NCI-H2029 (cell line): ENCODE data around the gene C1QTNF7.
A peak's percentile ranks its signal among the peaks of the same experiment; 100 is the strongest.

Experiments used
- DNase-seq: peaks from one replicate; lab custom pipeline; 2025; lab: John Stamatoyannopoulos, UW

Gene C1QTNF7, protein sequence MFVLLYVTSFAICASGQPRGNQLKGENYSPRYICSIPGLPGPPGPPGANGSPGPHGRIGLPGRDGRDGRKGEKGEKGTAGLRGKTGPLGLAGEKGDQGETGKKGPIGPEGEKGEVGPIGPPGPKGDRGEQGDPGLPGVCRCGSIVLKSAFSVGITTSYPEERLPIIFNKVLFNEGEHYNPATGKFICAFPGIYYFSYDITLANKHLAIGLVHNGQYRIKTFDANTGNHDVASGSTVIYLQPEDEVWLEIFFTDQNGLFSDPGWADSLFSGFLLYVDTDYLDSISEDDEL

DNA sequence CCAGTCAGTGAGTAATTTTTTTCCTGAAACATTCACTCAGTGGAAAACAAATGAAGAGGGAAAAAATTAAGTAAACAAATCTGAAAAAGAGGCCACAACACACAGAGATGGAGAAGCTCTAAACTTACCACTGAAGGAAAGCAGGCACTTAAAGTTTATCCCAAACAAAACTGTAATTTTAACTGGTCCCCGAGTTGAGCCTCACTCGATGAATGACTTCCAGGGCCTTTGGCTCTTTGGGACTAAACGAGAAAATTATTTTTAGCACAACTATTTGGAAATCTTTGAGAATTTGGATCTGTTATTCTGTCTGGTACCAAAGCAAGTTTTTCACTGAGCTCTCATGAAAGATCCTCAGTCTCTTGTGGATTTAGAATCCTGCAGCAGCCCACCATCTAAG is at the start of gene C1QTNF7:
C1QTNF7 (plus strand) TSS at position 333 of the 400 bp plus-strand sequence. CDS start 7,711 bp downstream, outside the sequence.
- DNase-seq: no peak

DNA sequence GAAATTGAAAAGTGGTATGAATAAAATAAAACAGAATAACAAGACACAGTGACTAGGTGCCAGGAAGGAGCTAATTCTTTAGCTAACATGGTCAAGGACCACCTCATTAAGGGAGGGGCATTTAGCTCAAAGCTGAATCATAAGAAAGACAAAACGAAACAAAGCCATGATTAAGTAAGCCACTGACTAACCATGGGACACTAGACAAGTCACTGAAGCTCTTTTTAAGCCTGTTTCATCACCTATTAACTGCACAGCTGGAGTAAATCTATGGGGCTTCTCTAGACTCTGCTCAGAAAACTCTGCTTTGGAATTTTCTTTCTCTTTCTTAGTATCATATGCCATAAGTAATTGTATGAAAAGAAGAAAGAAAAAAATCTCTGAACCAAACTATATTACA is 49.8 kb upstream of the C1QTNF7 start:
- no peak for DNase-seq

- DNase-seq: no peak
Measured at GRCh38 chr4:15378493-15378892, 49.3 kb upstream of the C1QTNF7 start.

- DNase-seq: no peak
Measured at GRCh38 chr4:15381806-15382338, 46.0 kb upstream of the C1QTNF7 start.

DNA sequence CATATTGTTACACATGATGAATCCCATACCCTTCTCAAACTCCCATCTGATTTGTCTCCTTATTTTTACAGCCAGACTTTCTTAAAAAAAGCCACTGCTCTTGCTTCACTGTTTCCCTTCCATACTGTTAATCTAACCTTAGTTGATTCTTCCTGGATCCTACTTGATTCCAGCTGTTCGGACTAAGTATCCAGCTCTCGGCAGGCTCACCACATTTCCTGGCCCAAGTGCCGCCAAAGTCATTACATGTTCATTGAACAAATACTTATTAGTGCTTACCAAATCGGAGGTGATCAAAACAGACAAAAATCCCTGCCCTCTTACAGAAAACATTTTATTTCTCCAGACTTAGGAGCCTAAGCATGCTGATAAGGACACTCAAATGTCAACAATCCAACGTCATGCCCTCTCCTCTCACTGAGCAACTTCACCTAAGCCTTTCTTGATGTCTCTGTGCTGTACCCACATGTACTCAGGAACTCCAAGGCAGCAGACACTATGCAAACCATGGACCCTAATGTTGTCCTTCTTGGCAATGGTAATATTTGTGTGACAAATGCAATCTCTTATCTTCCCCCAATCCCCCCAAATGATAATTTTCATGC is 45.1 kb upstream of the C1QTNF7 start:
- no peak for DNase-seq

GRCh38 chr4:15385515-15385914 is 42.3 kb upstream of the C1QTNF7 start:
- no peak for DNase-seq

- DNase-seq: no peak
Measured at GRCh38 chr4:15385928-15386327, 41.9 kb upstream of the C1QTNF7 start.

DNA sequence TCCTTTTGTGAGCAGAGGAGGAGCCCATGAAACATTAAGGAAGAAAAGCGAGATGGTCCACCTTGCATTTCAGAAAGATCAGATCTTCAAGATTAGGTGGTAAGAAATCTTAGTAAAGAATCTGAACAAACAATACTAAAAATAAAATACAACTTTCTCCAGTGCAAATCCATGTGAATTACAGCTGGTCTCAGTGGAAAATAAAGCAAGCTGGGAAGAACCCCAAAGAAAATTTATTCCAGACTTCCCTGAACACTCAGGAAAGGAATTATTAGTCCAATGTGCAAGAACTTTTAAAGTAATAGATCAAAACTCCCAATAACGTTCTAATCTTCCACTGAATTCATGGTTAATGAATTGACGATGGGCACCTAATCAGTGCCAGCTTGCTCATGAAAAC is 37.3 kb upstream of the C1QTNF7 start:
- DNase-seq: no peak

DNA sequence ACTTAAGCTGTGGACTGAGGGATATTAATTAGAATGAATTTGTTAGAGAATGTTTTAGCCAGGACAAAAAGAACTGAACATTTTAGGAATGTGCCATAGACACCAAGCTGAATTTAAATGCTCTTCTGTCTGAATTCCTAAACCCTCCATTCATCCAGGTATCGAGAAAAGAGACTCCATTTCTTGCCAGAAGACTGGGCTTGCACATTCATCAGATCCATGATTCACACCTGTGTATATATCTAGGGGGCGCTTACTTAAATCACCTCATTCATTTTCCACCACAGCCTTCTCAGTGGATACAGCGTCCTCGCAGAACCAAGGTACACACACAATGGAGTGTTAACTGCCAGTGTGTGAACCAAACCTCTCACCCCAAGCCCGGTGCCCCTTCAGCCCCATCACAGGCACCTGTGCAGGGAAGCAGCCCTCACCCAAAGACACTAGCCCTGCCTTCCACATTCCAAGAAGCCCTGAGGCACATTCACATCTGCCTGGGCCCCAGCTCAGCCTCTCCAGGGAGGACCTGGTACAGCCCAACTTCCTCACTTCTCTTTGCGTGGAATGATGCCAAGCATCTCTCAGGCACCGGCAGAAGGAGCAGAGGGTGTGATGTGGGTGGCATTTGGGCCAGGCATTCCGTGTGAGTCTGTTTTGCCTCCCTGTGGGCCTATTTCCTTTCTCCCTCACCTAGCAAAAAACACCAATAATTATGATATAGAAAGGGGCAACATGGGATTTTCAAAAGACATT is 35.6 kb upstream of the C1QTNF7 start:
- no peak for DNase-seq

DNA sequence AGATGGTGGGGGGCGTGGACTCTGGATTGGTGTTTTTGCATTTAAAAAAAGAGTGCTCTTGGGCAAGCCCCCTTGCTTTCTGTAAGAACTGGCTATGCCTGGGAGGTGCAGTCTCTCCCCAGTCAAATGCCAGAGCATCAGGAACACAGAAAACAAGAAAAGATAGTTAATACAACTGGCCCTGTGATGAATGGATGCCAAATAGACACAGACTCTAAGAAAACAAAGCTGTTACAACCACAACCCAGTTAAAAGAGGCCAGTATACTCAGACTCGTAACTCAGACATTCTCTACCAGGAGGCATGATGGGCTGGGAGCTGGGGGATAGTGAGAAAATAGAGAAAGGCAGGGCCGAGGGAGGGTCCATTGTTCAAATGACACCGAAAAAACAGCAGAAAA is 32.5 kb upstream of the C1QTNF7 start:
- DNase-seq: no peak

- DNase-seq: peak; percentile 15
Measured at GRCh38 chr4:15396157-15396800, 31.6 kb upstream of the C1QTNF7 start.

DNA sequence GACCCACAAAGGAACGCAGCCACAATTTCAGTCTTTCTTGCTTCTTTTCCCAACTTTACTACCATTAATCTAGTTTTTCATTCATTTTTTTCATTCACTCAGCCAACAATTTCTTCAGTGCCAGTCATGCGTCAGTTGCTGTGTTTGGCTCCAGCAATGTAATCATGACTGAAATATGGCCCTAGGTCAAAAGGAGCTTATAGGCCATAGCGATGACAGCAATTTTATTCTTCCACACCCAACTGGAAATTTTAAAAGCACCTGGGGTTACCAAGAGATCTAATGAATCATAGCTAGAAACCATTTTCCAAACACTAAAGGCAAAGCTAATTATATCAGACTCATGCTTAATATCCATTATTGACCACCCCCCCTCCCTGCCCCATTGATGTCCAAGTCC is 29.8 kb upstream of the C1QTNF7 start:
- DNase-seq: no peak

GRCh38 chr4:15398732-15399131 is 29.1 kb upstream of the C1QTNF7 start:
- no peak for DNase-seq

GRCh38 chr4:15400226-15400625 is 27.6 kb upstream of the C1QTNF7 start:
- no peak for DNase-seq

- no peak for DNase-seq
Measured at GRCh38 chr4:15400981-15401671, 26.7 kb upstream of the C1QTNF7 start.

GRCh38 chr4:15402146-15402545 is 25.7 kb upstream of the C1QTNF7 start:
- DNase-seq: no peak

- no peak for DNase-seq
Measured at GRCh38 chr4:15402974-15403373, 24.9 kb upstream of the C1QTNF7 start.

- DNase-seq: no peak
Measured at GRCh38 chr4:15405018-15405417, 22.8 kb upstream of the C1QTNF7 start.

GRCh38 chr4:15410750-15411149 is 17.1 kb upstream of the C1QTNF7 start:
- no peak for DNase-seq

GRCh38 chr4:15412461-15412860 is 15.4 kb upstream of the C1QTNF7 start:
- DNase-seq: no peak

DNA sequence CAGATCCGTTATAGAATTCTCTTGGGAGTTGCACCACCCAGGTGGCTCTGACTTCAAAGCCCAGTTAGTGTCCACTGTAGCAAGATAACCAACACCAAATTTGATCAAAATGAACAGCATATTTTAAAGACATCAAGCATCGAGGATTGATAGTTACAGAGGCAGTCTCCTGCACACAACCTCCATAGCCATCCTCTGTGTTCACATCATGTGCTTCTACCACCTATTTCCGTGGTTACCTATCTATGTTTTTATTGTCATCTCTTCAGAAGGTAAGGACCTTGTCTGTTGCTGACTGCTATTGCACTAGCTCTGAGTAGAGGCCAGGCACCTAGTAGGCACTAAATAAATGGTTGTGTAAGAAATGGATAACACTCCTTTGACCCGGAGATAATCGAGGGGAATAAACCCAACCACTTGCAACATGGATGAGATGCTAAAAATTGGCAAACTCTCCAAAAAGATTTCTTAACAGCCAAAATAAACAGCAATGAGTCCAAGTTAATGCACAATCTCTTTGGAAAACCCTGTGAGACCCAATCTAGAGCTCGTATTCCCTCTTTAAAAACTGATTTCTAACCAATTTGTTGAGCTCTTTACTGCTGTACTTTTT is 14.7 kb upstream of the C1QTNF7 start:
- no peak for DNase-seq
